ENCODE data around the gene RAPGEF3.
A peak's percentile ranks its signal among the peaks of the same experiment; 100 is the strongest.

Gene RAPGEF3

GRCh38 chr12:47779943-47780504 is 21.3 kb upstream of the RAPGEF3 start:
- Histone ChIP-seq H3K27ac (peak overlapping the region in 1 of 2 donors; percentile 22), H3K4me3 (no peak overlapping the region)
- TF ChIP-seq, protein P1, sequence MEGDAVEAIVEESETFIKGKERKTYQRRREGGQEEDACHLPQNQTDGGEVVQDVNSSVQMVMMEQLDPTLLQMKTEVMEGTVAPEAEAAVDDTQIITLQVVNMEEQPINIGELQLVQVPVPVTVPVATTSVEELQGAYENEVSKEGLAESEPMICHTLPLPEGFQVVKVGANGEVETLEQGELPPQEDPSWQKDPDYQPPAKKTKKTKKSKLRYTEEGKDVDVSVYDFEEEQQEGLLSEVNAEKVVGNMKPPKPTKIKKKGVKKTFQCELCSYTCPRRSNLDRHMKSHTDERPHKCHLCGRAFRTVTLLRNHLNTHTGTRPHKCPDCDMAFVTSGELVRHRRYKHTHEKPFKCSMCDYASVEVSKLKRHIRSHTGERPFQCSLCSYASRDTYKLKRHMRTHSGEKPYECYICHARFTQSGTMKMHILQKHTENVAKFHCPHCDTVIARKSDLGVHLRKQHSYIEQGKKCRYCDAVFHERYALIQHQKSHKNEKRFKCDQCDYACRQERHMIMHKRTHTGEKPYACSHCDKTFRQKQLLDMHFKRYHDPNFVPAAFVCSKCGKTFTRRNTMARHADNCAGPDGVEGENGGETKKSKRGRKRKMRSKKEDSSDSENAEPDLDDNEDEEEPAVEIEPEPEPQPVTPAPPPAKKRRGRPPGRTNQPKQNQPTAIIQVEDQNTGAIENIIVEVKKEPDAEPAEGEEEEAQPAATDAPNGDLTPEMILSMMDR (IDR thresholded peaks at IDR 0.05): no peak
- DNase-seq (ENCODE audit: low spot score): no peak

DNA sequence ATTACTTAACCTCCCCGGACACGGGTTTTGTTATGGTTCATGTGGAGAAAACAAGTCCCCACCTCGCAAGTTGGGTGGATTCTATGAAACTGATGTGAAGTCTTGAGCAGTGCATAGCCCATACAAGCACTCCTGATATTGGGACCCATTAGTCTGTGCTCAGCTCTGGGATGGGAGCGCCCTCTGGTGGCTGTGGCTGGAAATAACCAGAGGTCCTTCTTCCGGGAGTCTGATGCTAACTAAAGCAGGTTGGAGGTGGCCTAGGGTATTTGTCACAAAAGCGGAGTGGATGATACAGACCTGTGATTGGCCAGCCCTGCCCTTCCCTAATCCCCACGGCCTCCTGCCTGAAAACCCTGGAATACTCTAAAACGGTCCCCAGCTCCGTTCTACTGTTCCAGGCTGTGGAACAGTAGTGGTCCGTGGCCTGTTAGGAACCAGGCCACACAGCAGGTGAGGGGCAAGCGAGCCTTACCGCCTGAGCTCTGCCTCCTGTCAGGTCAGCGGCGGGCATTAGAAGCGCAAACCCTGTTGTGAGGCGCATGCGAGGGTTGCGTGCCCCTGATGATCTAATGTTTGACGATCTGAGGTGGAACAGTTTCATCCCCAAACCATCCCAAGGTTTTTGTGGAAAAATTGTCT is 20.7 kb upstream of the RAPGEF3 start:
- TF ChIP-seq, protein P1 (IDR thresholded peaks at IDR 0.05): peak; percentile 84
- peak overlapping the region; percentile 0 for H3K4me3 ChIP-seq
- DNase-seq (ENCODE audit: low spot score): peak; percentile 93
- peak overlapping the region in 1 of 2 donors; percentile 22 for H3K27ac ChIP-seq

DNA sequence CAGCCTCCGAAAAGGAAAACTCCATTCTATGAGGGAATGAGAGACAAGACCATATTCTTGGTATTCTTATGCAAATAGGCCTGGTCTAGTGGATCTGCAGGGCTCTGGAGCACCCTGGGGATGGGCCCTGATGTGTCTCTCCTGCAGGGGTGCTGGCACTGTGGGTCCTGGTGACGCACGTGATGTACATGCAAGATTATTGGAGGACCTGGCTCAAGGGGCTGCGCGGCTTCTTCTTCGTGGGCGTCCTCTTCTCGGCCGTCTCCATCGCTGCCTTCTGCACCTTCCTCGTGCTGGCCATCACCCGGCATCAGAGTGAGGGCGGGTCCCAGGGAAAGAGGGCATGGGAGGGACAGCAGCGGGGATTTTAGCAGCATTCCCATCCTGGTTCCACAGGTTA is 20.2 kb upstream of the RAPGEF3 start:
- Histone ChIP-seq H3K4me3 (peak overlapping the region; percentile 0), H3K27ac (peak overlapping the region in 1 of 2 donors; percentile 22)
- TF ChIP-seq, protein P1 (IDR thresholded peaks at IDR 0.05): no peak
- no peak for DNase-seq (ENCODE audit: low spot score)

DNA sequence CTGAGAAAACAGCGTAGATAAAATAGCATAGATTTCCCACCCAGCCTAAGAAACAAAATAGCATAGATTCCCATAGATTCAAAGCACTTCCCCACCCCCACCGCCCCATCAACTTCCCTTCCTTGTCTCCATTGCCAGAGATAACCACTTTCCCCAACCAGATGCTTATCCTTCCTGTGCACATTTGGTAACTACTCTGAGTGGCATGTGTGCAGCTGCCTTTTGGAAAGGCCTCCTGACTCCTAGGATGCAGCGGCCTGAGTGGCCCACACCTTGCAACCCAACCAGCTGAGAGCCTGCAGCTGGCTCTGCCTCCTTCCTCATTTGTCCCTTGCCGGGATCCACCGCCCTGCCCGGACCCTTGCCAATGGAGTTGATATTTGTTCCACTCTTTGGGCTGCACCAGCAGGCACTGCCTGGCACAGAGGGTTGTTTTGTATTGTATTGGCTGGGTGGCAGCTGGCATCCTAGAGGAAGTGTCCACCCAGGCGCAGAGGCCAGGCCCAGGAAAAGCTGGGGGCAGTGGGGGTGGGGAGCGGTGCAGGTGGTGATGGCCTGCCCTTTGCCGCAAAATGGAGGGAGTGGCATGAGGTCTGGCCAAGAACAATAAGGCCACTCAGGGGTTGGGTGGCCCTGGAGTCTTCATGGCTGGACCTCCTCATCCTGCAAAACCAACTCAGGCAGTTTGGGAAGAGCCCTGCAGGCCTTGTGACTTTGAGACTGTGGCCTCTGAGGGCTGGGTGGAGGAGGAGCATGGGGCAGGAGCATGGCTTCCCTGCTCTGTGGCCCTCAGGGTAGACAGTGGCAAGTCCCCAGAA is 19.3 kb upstream of the RAPGEF3 start:
- no peak for DNase-seq (ENCODE audit: low spot score)

GRCh38 chr12:47777151-47777550 is 18.5 kb upstream of the RAPGEF3 start:
- Histone ChIP-seq H3K4me3 (no peak overlapping the region), H3K27ac (peak overlapping the region; percentile 83 to 88)
- TF ChIP-seq, protein P1 (IDR thresholded peaks at IDR 0.05): no peak
- no peak for DNase-seq (ENCODE audit: low spot score)

More for the DNA sequence above, 19.3 kb upstream of the RAPGEF3 start:
- TF ChIP-seq, protein P1 (IDR thresholded peaks at IDR 0.05): no peak
- Histone ChIP-seq H3K27ac (peak overlapping the region in 1 of 2 donors; percentile 88), H3K4me3 (no peak overlapping the region)

GRCh38 chr12:47776471-47777143 is 17.9 kb upstream of the RAPGEF3 start:
- no peak overlapping the region for H3K4me3 ChIP-seq
- H3K27ac ChIP-seq: peak overlapping the region; percentile 83 to 88
- TF ChIP-seq, protein P1 (IDR thresholded peaks at IDR 0.05): no peak
- no peak for DNase-seq (ENCODE audit: low spot score)

All from coronary artery (tissue), 2 donors.